Keratinocyte (primary cell): ENCODE results near the gene FNBP1. TPM values are rescaled to one million over a fixed set of nuclear protein-coding genes. Genes with fewer than 3 reads are reported as not detected.

Experiments used
- DNase-seq: peaks from one replicate; pipeline ENCODE4 v3.0.0-alpha.2; 2011; ENCODE audit warnings: low read depth, missing footprints, low spot score
- FAIRE-seq: peaks from 2 replicates; lab custom pipeline; 2011; peaks lifted over from hg19 to GRCh38; lab: Jason Lieb, UNC
- H2AFZ ChIP-seq: 2 replicates; pipeline ENCODE4 v1.6.0; 2012; ENCODE audit warnings: low read length, control low read depth, inconsistent platforms; ENCODE audit not compliant: control insufficient read depth
- H3K27ac ChIP-seq: 2 replicates; pipeline ENCODE4 v1.5.1; 2011; ENCODE audit warnings: low read length; ENCODE audit not compliant: control insufficient read depth, insufficient read depth
- H3K27me3 ChIP-seq: 3 replicates; pipeline ENCODE4 v1.6.0; 2011; ENCODE audit warnings: low read length; ENCODE audit not compliant: control insufficient read depth, insufficient read depth; ENCODE audit errors: extremely low read depth
- H3K36me3 ChIP-seq, 2 experiments: 2 replicates in 1 of 2; 3 replicates in 1 of 2; pipeline ENCODE4 v1.5.1; 2011; ENCODE audit warnings: low read length in 2 of 2, mild to moderate bottlenecking in 1 of 2; ENCODE audit not compliant: control insufficient read depth in 2 of 2, insufficient read depth in 2 of 2; ENCODE audit errors: extremely low read depth in 1 of 2
- H3K4me1 ChIP-seq: 3 replicates; pipeline ENCODE4 v1.5.1; 2011; ENCODE audit warnings: low read length; ENCODE audit not compliant: control insufficient read depth, insufficient read depth; ENCODE audit errors: extremely low read depth
- H3K4me2 ChIP-seq: 3 replicates; pipeline ENCODE4 v1.6.0; 2011; ENCODE audit warnings: low read depth, low read length; ENCODE audit not compliant: control insufficient read depth, insufficient read depth; ENCODE audit errors: extremely low read depth
- H3K4me3 ChIP-seq, 3 experiments: fragments of 200-600 bp in 1 of 3; sonication (generic) in 1 of 3; 2 replicates in 2 of 3; 3 replicates in 1 of 3; pipeline ENCODE4 v1.5.1; 2011 to 2016; ENCODE audit warnings: low read length in 3 of 3, mild to moderate bottlenecking in 3 of 3, control low read depth in 2 of 3, inconsistent platforms in 1 of 3, low read depth in 1 of 3, mixed read lengths in 1 of 3, mixed run types in 1 of 3, moderate library complexity in 1 of 3; ENCODE audit not compliant: control insufficient read depth in 2 of 3, insufficient read depth in 2 of 3; ENCODE audit errors: extremely low read depth in 1 of 3
- H3K79me2 ChIP-seq: 2 replicates; pipeline ENCODE4 v1.6.0; 2012; ENCODE audit warnings: low read length; ENCODE audit not compliant: control insufficient read depth, insufficient read depth
- H3K9ac ChIP-seq: 3 replicates; pipeline ENCODE4 v1.6.0; 2011; ENCODE audit warnings: low read length; ENCODE audit not compliant: control insufficient read depth, insufficient read depth; ENCODE audit errors: extremely low read depth
- H3K9me1 ChIP-seq: 3 replicates; pipeline ENCODE4 v1.6.0; 2011; ENCODE audit warnings: low read length; ENCODE audit not compliant: control insufficient read depth, insufficient read depth; ENCODE audit errors: extremely low read depth
- H3K9me3 ChIP-seq: 2 replicates; pipeline ENCODE4 v1.5.1; 2012; ENCODE audit warnings: low read depth, low read length; ENCODE audit not compliant: control insufficient read depth
- H4K20me1 ChIP-seq: 3 replicates; pipeline ENCODE4 v1.6.0; 2011; ENCODE audit warnings: low read length; ENCODE audit not compliant: control insufficient read depth, insufficient read depth; ENCODE audit errors: extremely low read depth
- CTCF ChIP-seq, 3 experiments: IDR thresholded peaks in 1 of 3; conservative IDR thresholded peaks in 1 of 3; optimal IDR thresholded peaks in 1 of 3; 2 replicates in 2 of 3; 3 replicates in 1 of 3; pipeline versions ENCODE3 to v1.5.1; 2011; ENCODE audit warnings: low read length in 3 of 3, mild to moderate bottlenecking in 3 of 3, moderate library complexity in 2 of 3, control low read depth in 1 of 3, inconsistent platforms in 1 of 3; ENCODE audit not compliant: insufficient read depth in 2 of 3; ENCODE audit errors: extremely low read depth in 1 of 3
- EZH2 ChIP-seq: IDR thresholded peaks from one replicate; pipeline ENCODE4 v1.6.1; 2012; ENCODE audit warnings: inconsistent platforms, mild to moderate bottlenecking, low read length, moderate library complexity
- dilution Hi-C: fragments of 300-500 bp; cut with MboI; formaldehyde crosslinking; loops from one replicate; pipeline ENCODE4 v1.7.0; 2020; ENCODE audit warnings: low sequenced_read_pairs; ENCODE audit not compliant: extremely low pct_ligation_motif_present
- polyA plus RNA-seq, 5 experiments: library from polyadenylated mRNA; depleted of rRNA in 3 of 5; stranded (reverse) in 3 of 5; stranded (forward) in 1 of 5; unstranded in 1 of 5; fragments of >200 nt; gene quantifications; 1 replicate in 1 of 5; 2 replicates in 3 of 5; 3 replicates in 1 of 5; pipeline versions ENCODE4 v1.2.1 to v1.2.3, GENCODE V29; 2011 to 2012; ENCODE audit warnings: missing spikeins in 2 of 5, low read depth in 1 of 5, low replicate concordance in 1 of 5

FNBP1 gene
- polyA plus RNA-seq, 1 donor (not counting 4 experiments of a cell fraction or from before 2014, with no cell fraction given): 9.6 TPM

- no peaks in the 10 kb centered on the region for H3K9me1 ChIP-seq
- H4K20me1 ChIP-seq: no peaks in the 10 kb centered on the region
- TF ChIP-seq CTCF (optimal IDR thresholded peaks at IDR 0.05 in 1 of 3, IDR thresholded peaks at IDR 0.05 in 1 of 3, conservative IDR thresholded peaks at IDR 0.05 in 1 of 3; ENCODE audit: extremely low read depth in 1 of 3, insufficient read depth in 2 of 3, low read length in 3 of 3) (no peak), EZH2 (no peak)
- H2AFZ ChIP-seq: no peak overlapping the region
- no peak for DNase-seq
- peaks cover 9% of the 10 kb centered on the region for H3K4me1 ChIP-seq
- no peaks in the 10 kb centered on the region for H3K27me3 ChIP-seq
- FAIRE-seq: peak; percentile 20
- H3K9ac ChIP-seq: no peak overlapping the region
- no peak overlapping the region for H3K4me2 ChIP-seq
- no peak overlapping the region for H3K4me3 ChIP-seq
- H3K9me3 ChIP-seq: no peaks in the 10 kb centered on the region
- dilution Hi-C loops: no loop called here
- no peaks in the 10 kb centered on the region for H3K36me3 ChIP-seq
- no peak overlapping the region for H3K27ac ChIP-seq
- H3K79me2 ChIP-seq: peaks cover 27% of the 10 kb centered on the region
These were observed 8.4 kb downstream of the FNBP1 start for GRCh38 chr9:130034570-130034969.

- no peak overlapping the region for H3K4me3 ChIP-seq
- no peaks in the 10 kb centered on the region for H4K20me1 ChIP-seq
- TF ChIP-seq EZH2 (no peak), CTCF (optimal IDR thresholded peaks at IDR 0.05 in 1 of 3, IDR thresholded peaks at IDR 0.05 in 1 of 3, conservative IDR thresholded peaks at IDR 0.05 in 1 of 3; ENCODE audit: extremely low read depth in 1 of 3, insufficient read depth in 2 of 3, low read length in 3 of 3) (no peak)
- no peaks in the 10 kb centered on the region for H3K9me3 ChIP-seq
- H3K4me2 ChIP-seq: no peak overlapping the region
- H3K79me2 ChIP-seq: peaks cover 19% of the 10 kb centered on the region
- H3K36me3 ChIP-seq: no peaks in the 10 kb centered on the region
- no peak overlapping the region for H3K27ac ChIP-seq
- no peaks in the 10 kb centered on the region for H3K9me1 ChIP-seq
- dilution Hi-C loops: no loop called here
- FAIRE-seq (no peak), DNase-seq (no peak)
- no peaks in the 10 kb centered on the region for H3K27me3 ChIP-seq
- no peak overlapping the region for H3K9ac ChIP-seq
- H3K4me1 ChIP-seq: peaks cover 20% of the 10 kb centered on the region
- no peak overlapping the region for H2AFZ ChIP-seq
These were observed 12.3 kb downstream of the FNBP1 start for GRCh38 chr9:130030651-130031127.
